Nephron (organoid): Measurements from ENCODE around the gene LILRB4.
"Not testable (repeated sequence)": the region's sequence is repeated elsewhere in the genome, so short reads cannot be mapped to it uniquely, and the experiment has no call there.

Experiments
- H3K27ac Mint-ChIP-seq, 3 experiments: 2 replicates each; pipeline ENCODE4 v1.8.0; 2020; ENCODE audit warnings: mixed read lengths in 3 of 3, mild to moderate bottlenecking in 2 of 3, moderate library complexity in 1 of 3
- H3K27me3 Mint-ChIP-seq: 2 replicates; pipeline ENCODE4 v1.8.0; 2021; ENCODE audit warnings: low read depth, mild to moderate bottlenecking, moderate library complexity, mixed read lengths
- H3K36me3 Mint-ChIP-seq: 2 replicates; pipeline ENCODE4 v1.8.0; 2020; ENCODE audit warnings: low read depth, mixed read lengths
- H3K4me1 Mint-ChIP-seq: 2 replicates; pipeline ENCODE4 v1.8.0; 2020; ENCODE audit warnings: mixed read lengths
- H3K4me3 Mint-ChIP-seq, 3 experiments: 2 replicates each; pipeline ENCODE4 v1.8.0; 2020; ENCODE audit warnings: mild to moderate bottlenecking in 3 of 3, mixed read lengths in 3 of 3, moderate library complexity in 2 of 3
- H3K9me3 Mint-ChIP-seq: 2 replicates; pipeline ENCODE4 v1.8.0; 2020; ENCODE audit warnings: mixed read lengths
- TF ChIP-seq, protein P1 (sequence below), 3 experiments: fragments of 200-600 bp; sonication (generic); IDR thresholded peaks; one replicate each; pipeline ENCODE4 v1.5.0; 2021; ENCODE audit warnings: antibody characterized with exemption in 3 of 3; ENCODE audit not compliant: unreplicated experiment in 3 of 3

The LILRB4 gene

DNA sequence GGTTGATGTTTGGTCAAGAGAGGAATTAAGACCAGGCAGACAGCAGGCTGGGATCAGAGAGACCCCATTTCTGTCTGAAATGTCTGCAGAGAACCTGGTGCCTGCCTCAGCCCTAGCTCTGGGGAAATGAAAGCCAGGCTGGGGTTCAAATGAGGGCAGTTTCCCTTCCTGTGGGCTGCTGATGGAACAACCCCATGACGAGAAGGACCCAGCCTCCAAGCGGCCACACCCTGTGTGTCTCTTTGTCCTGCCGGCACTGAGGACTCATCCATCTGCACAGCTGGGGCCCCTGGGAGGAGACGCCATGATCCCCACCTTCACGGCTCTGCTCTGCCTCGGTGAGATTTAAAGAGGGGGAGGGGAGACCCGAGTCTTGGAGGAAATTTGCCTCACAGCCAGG is at the start of gene LILRB4:
LILRB4 (plus strand) TSS at position 256 of the 400 bp plus-strand sequence; CDS start at position 305, 49 bp downstream.
- Mint-ChIP-seq H3K27ac (no peak within 1 kb of the TSS), H3K4me3 (no peak within 1 kb of the TSS), H3K9me3 (peaks cover 45% of the 10 kb centered on the region), H3K36me3 (peaks cover 17% of the 10 kb centered on the region), H3K4me1 (no peaks in the 10 kb centered on the region), H3K27me3 (no peaks in the 10 kb centered on the region)
- TF ChIP-seq, protein P1, sequence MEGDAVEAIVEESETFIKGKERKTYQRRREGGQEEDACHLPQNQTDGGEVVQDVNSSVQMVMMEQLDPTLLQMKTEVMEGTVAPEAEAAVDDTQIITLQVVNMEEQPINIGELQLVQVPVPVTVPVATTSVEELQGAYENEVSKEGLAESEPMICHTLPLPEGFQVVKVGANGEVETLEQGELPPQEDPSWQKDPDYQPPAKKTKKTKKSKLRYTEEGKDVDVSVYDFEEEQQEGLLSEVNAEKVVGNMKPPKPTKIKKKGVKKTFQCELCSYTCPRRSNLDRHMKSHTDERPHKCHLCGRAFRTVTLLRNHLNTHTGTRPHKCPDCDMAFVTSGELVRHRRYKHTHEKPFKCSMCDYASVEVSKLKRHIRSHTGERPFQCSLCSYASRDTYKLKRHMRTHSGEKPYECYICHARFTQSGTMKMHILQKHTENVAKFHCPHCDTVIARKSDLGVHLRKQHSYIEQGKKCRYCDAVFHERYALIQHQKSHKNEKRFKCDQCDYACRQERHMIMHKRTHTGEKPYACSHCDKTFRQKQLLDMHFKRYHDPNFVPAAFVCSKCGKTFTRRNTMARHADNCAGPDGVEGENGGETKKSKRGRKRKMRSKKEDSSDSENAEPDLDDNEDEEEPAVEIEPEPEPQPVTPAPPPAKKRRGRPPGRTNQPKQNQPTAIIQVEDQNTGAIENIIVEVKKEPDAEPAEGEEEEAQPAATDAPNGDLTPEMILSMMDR (IDR thresholded peaks at IDR 0.05; ENCODE audit: unreplicated experiment in 3 of 3), result no peak

DNA sequence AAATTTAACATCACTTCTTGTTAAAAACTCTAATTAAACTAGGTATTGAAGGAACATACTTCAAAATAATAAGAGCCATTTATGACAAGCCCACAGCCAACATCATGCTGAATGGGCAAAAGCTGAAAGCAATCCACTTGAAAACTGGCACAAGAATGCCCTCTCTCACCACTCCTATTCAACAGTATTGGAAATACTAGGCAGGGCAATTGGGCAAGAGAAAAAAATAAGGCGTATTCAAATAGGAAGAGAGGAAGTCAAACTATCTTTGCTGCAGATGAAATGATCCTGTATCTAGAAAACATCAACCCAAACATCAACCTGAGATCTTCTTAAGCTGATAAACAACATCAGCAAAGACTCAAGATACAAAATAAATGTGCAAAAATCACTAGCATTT is 48.1 kb upstream of the LILRB4 start:
- Mint-ChIP-seq H3K27me3 (no peaks in the 10 kb centered on the region), H3K4me3 (no peak overlapping the region)
- TF ChIP-seq, protein P1 (IDR thresholded peaks at IDR 0.05; ENCODE audit: unreplicated experiment in 3 of 3), result no peak

GRCh38 chr19:54616057-54616456 is 46.7 kb upstream of the LILRB4 start:
- no peak overlapping the region for H3K4me3 Mint-ChIP-seq

More for the DNA sequence above, 48.1 kb upstream of the LILRB4 start:
- H3K36me3 Mint-ChIP-seq, result no peaks in the 10 kb centered on the region
- H3K27ac Mint-ChIP-seq, result no peak overlapping the region
- H3K9me3 Mint-ChIP-seq, result peaks cover 49% of the 10 kb centered on the region
- no peaks in the 10 kb centered on the region for H3K4me1 Mint-ChIP-seq

DNA sequence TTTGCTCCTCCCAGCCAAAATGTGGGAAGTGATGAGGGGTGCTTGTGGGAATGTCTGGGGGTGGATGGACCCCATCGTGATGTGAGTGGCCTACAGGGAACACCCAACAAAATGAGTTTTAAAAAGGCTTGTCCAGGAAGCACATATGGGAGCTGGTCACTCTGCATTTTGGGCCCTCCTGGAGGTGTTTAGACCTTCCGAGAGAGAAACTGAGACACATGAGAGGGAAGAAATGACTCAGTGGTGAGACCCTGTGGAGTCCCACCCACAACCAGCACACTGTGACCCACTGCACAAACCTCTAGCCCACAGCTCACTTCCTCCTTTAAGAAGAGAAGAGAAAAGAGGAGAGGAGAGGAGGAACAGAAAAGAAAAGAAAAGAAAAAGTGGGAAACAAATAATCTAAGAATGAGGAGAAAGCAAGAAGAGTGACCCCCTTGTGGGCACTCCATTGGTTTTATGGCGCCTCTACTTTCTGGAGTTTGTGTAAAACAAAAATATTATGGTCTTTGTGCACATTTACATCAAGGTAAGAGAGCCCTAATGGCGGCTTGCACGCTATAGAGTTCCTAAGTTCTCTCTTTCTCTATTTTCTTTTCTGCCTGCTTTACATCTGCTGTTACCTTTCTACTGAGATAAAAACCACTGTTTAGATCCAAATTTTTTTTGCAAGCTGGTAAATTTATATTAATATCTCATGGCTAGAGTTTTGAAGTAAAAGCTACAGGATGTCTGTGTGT is 45.8 kb upstream of the LILRB4 start:
- TF ChIP-seq, protein P1 (IDR thresholded peaks at IDR 0.05; ENCODE audit: unreplicated experiment in 3 of 3), result no peak
- no peaks in the 10 kb centered on the region for H3K36me3 Mint-ChIP-seq
- H3K27ac Mint-ChIP-seq, result no peak overlapping the region
- H3K4me3 Mint-ChIP-seq, result no peak overlapping the region
- H3K27me3 Mint-ChIP-seq, result no peaks in the 10 kb centered on the region
- H3K4me1 Mint-ChIP-seq, result no peaks in the 10 kb centered on the region
- peaks cover 41% of the 10 kb centered on the region for H3K9me3 Mint-ChIP-seq

More at GRCh38 chr19:54616057-54616456, 46.7 kb upstream of the LILRB4 start:
- Mint-ChIP-seq H3K9me3 (peaks cover 42% of the 10 kb centered on the region), H3K27ac (no peak overlapping the region), H3K36me3 (no peaks in the 10 kb centered on the region), H3K4me1 (no peaks in the 10 kb centered on the region), H3K27me3 (no peaks in the 10 kb centered on the region)
- TF ChIP-seq, protein P1 (IDR thresholded peaks at IDR 0.05; ENCODE audit: unreplicated experiment in 3 of 3), result no peak

DNA sequence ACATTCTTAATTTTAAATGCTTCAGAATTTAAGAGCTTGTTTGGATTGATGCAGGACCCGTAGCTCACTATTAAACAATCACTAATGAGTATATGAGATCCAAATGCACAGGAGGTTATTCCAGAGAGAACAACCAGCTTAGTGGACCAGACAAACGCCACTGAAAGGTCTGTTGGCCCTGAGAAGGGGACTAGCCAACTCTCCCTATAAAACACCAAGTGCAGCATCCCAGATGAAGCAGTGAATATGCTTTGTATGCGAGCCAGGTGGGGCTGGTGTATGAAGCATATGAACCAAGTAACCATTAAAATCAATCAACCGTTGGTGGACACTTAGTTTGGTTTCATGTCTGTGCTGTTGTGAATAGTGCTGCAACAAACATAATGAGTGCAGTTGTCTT is 42.3 kb upstream of the LILRB4 start:
- TF ChIP-seq, protein P1 (IDR thresholded peaks at IDR 0.05; ENCODE audit: unreplicated experiment in 3 of 3), result no peak
- H3K27ac Mint-ChIP-seq, result no peak overlapping the region
- no peaks in the 10 kb centered on the region for H3K4me1 Mint-ChIP-seq
- H3K27me3 Mint-ChIP-seq, result no peaks in the 10 kb centered on the region
- H3K4me3 Mint-ChIP-seq, result no peak overlapping the region
- no peaks in the 10 kb centered on the region for H3K36me3 Mint-ChIP-seq
- H3K9me3 Mint-ChIP-seq, result peaks cover 41% of the 10 kb centered on the region

- H3K9me3 Mint-ChIP-seq, result peaks cover 42% of the 10 kb centered on the region
- TF ChIP-seq, protein P1 (IDR thresholded peaks at IDR 0.05; ENCODE audit: unreplicated experiment in 3 of 3), result no peak
- no peaks in the 10 kb centered on the region for H3K36me3 Mint-ChIP-seq
- no peaks in the 10 kb centered on the region for H3K27me3 Mint-ChIP-seq
- no peaks in the 10 kb centered on the region for H3K4me1 Mint-ChIP-seq
- no peak overlapping the region for H3K27ac Mint-ChIP-seq
- H3K4me3 Mint-ChIP-seq, result no peak overlapping the region
Observed at GRCh38 chr19:54622431-54622830, 40.4 kb upstream of the LILRB4 start.

DNA sequence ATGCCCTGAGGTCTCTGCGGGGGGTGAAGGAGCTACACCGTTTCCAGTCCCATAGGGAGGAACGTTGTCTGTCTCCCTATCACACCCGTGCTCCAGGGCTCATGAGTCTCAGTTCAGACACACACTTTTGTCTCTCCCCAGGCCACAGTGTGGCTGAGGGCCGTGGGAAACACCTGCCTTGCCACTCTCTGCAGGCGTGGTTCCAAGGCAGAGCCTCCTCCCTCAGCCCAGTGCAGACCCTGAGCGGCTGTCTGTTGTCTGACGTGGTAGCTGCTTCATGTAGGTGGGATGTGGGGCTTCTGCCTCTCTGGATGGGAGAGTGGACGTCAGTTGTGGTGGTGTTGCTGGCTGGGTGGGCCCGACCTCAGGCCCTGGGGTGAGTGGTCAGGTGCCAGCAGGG is 38.6 kb upstream of the LILRB4 start:
- H3K4me1 Mint-ChIP-seq, H3K27me3 Mint-ChIP-seq, H3K27ac Mint-ChIP-seq, H3K4me3 Mint-ChIP-seq, H3K36me3 Mint-ChIP-seq: not testable (repeated sequence)
- H3K9me3 Mint-ChIP-seq, result peaks cover 54% of the 10 kb centered on the region

- H3K4me3 Mint-ChIP-seq, H3K27me3 Mint-ChIP-seq, H3K4me1 Mint-ChIP-seq, H3K27ac Mint-ChIP-seq, H3K36me3 Mint-ChIP-seq: not testable (repeated sequence)
- H3K9me3 Mint-ChIP-seq, result peaks cover 59% of the 10 kb centered on the region
Observed at GRCh38 chr19:54624934-54625730, 37.7 kb upstream of the LILRB4 start.
